IMR-90 (cell line): ENCODE data around the gene KCNAB1. TPM values are rescaled to one million over a fixed set of nuclear protein-coding genes. Genes with fewer than 3 reads are reported as not detected.

Experiments used
- BHLHE40 ChIP-seq: fragments of 150-350 bp; IDR thresholded peaks from 2 replicates; pipeline ENCODE4 v1.6.1; 2016; ENCODE audit warnings: mild to moderate bottlenecking, low read depth, low read length
- MAZ ChIP-seq: IDR thresholded peaks from 2 replicates; pipeline ENCODE4 v1.6.1; 2012; ENCODE audit warnings: low read depth, mild to moderate bottlenecking, low read length, improper control_type of control experiment, moderate library complexity, borderline replicate concordance
- RCOR1 ChIP-seq: IDR thresholded peaks from 2 replicates; pipeline ENCODE4 v1.6.1; 2012; ENCODE audit warnings: mild to moderate bottlenecking, low read length, improper control_type of control experiment; ENCODE audit not compliant: insufficient replicate concordance
- RFX5 ChIP-seq: IDR thresholded peaks from 2 replicates; pipeline ENCODE4 v1.8.0; 2012; ENCODE audit warnings: low read depth, mild to moderate bottlenecking, low read length, moderate library complexity
- SMC3 ChIP-seq: fragments of 150-350 bp; IDR thresholded peaks from 2 replicates; pipeline ENCODE4 v1.6.1; 2016; ENCODE audit warnings: low read depth, mild to moderate bottlenecking, antibody characterized with exemption, low read length, moderate library complexity
- polyA plus RNA-seq, 3 experiments: library from polyadenylated mRNA; depleted of rRNA; stranded (reverse); fragments of >200 nt; gene quantifications; 2 replicates each; pipeline ENCODE4 v1.2.3, GENCODE V29; 2012; ENCODE audit warnings: low replicate concordance in 1 of 3
- total RNA-seq: library from RNA; depleted of rRNA; stranded (reverse); fragments of >200 nt; gene quantifications from 2 replicates; pipeline ENCODE4 v1.2.3, GENCODE V29; 2012

The KCNAB1 gene
- total and polyA plus RNA-seq, 2 of the 4 experiments (the other 2 are of a cell fraction): under 0.01 to 0.07 TPM

- TF ChIP-seq BHLHE40: no peak
- TF ChIP-seq MAZ: no peak
- TF ChIP-seq RFX5: no peak
- TF ChIP-seq RCOR1: no peak
- no peak for TF ChIP-seq SMC3
These were observed 85.8 kb downstream of the KCNAB1 start (continued) for GRCh38 chr3:156206157-156206556.
